Gastroesophageal sphincter (tissue), 3 donors: Measurements from ENCODE around the gene FDXACB1.
A peak's percentile ranks its signal among the peaks of the same experiment; 100 is the strongest.

ENCODE experiments used
- CTCF ChIP-seq, 4 experiments: fragments of 200-600 bp in 2 of 4; fragments of 450-650 bp in 2 of 4; sonication (generic) in 1 of 4; IDR thresholded peaks; one replicate each; pipeline ENCODE4 v1.5.1; 2017 to 2019; ENCODE audit warnings: antibody characterized with exemption in 4 of 4, mild to moderate bottlenecking in 2 of 4, moderate library complexity in 2 of 4
- POLR2AphosphoS5 ChIP-seq: sonication (generic); formaldehyde crosslinking; IDR thresholded peaks from one replicate; pipeline ENCODE4 v1.6.1; 2017; ENCODE audit warnings: antibody characterized with exemption

- peak; percentile 82 to 97 (median 91) for TF ChIP-seq CTCF (IDR thresholded peaks at IDR 0.05)
- peak; percentile 35 for TF ChIP-seq POLR2AphosphoS5
Measured at GRCh38 chr11:111841370-111842053, 37.5 kb downstream of the FDXACB1 start.
